K562 (cell line): ENCODE data around the gene LRP10. TPM values are rescaled to one million over a fixed set of nuclear protein-coding genes. Genes with fewer than 3 reads are reported as not detected.

ENCODE experiments used
- ARID1B ChIP-seq: fragments of 450-650 bp; IDR thresholded peaks from 2 replicates; pipeline ENCODE4 v1.6.1; 2016; ENCODE audit warnings: antibody characterized with exemption, mild to moderate bottlenecking, inconsistent platforms
- BMI1 ChIP-seq: fragments of 150-350 bp; IDR thresholded peaks from 2 replicates; pipeline ENCODE4 v1.6.1; 2014; ENCODE audit warnings: low read length
- ETV1 ChIP-seq: fragments of 450-650 bp; conservative IDR thresholded peaks from 2 replicates; pipeline ENCODE4 v1.6.1; 2016; ENCODE audit warnings: missing genetic modification characterization, control low read depth, low read depth, missing compliant biosample characterization
- FOXJ2 ChIP-seq: fragments of 200-800 bp; sonication (Bioruptor generic); IDR thresholded peaks from 2 replicates; pipeline ENCODE4 v1.6.1; 2016; ENCODE audit warnings: missing genetic modification characterization, missing compliant biosample characterization
- GATAD2A ChIP-seq: fragments of 450-650 bp; IDR thresholded peaks from 2 replicates; pipeline ENCODE4 v1.6.1; 2017
- HDGF ChIP-seq: fragments of 450-650 bp; IDR thresholded peaks from 2 replicates; pipeline ENCODE4 v1.6.1; 2016
- NEUROD1 ChIP-seq: fragments of 150-350 bp; IDR thresholded peaks from 2 replicates; pipeline ENCODE4 v1.6.1; 2014; ENCODE audit warnings: borderline replicate concordance, low read length, low read depth; ENCODE audit not compliant: partially characterized antibody
- NFRKB ChIP-seq: fragments of 450-650 bp; IDR thresholded peaks from 2 replicates; pipeline ENCODE4 v1.6.1; 2016; ENCODE audit warnings: low read depth
- PURB ChIP-seq: sonication (generic); formaldehyde crosslinking; IDR thresholded peaks from 2 replicates; pipeline ENCODE4 v1.9.0; 2021; ENCODE audit warnings: low read depth, mild to moderate bottlenecking, missing genetic modification reagents
- SMC3 ChIP-seq: conservative IDR thresholded peaks from 2 replicates; pipeline ENCODE4 v1.6.1; 2011; ENCODE audit warnings: low read depth, low read length, improper control_type of control experiment; ENCODE audit not compliant: insufficient read depth
- TAF1 ChIP-seq: IDR thresholded peaks from 2 replicates; pipeline ENCODE4 v1.6.1; 2011; ENCODE audit warnings: mild to moderate bottlenecking, low read length, moderate library complexity; ENCODE audit not compliant: insufficient read depth, control insufficient read depth, severe bottlenecking; ENCODE audit errors: extremely low read depth
- TRIM28 ChIP-seq: fragments of 450-650 bp; IDR thresholded peaks from 2 replicates; pipeline ENCODE4 v1.6.1; 2017
- ZNF324 ChIP-seq: fragments of 250-450 bp; sonication (Bioruptor Pico); IDR thresholded peaks from 2 replicates; pipeline ENCODE4 v1.4.0; 2020; ENCODE audit warnings: mild to moderate bottlenecking
- polyA plus RNA-seq, 8 experiments: library from polyadenylated mRNA; depleted of rRNA in 4 of 8; stranded (reverse) in 5 of 8; unstranded in 3 of 8; fragments of >200 nt; fragmentation: Nextera tagmentation in 2 of 8; fragmentation: Illumina TruSeq in 1 of 8; extraction: Ambion mirVana in 2 of 8; extraction: Trizol in 1 of 8; gene quantifications; 2 replicates each; pipeline versions ENCODE4 v1.2.1 to v1.2.3, GENCODE V29; 2011 to 2014; ENCODE audit warnings: inconsistent platforms in 1 of 8, missing spikeins in 1 of 8
- total RNA-seq, 7 experiments: library from RNA; depleted of rRNA in 6 of 7; stranded (reverse); fragments of >200 nt in 6 of 7; fragmentation: Illumina TruSeq in 2 of 7; extraction: Trizol in 2 of 7; gene quantifications; 2 replicates each; pipeline versions ENCODE4 v1.2.1 to v1.2.3, GENCODE V29; 2011 to 2021; ENCODE audit warnings: low replicate concordance in 1 of 7
- TF ChIP-seq, protein P1 (sequence below), 3 experiments: fragments of 200-800 bp in 1 of 3; fragments of 250-450 bp in 1 of 3; fragments of 450-650 bp in 1 of 3; sonication (Bioruptor Pico) in 1 of 3; sonication (Bioruptor generic) in 1 of 3; formaldehyde crosslinking in 1 of 3; IDR thresholded peaks; 2 replicates each; pipeline versions ENCODE4 v1.6.1 to v1.8.0; 2016 to 2022; ENCODE audit warnings: mild to moderate bottlenecking in 2 of 3, missing genetic modification characterization in 2 of 3, missing compliant biosample characterization in 1 of 3, moderate library complexity in 1 of 3
- TF ChIP-seq, protein P2 (sequence below): sonication (generic); formaldehyde crosslinking; IDR thresholded peaks from 2 replicates; pipeline ENCODE4 v1.8.0; 2022; ENCODE audit warnings: mild to moderate bottlenecking, missing genetic modification reagents
- TF ChIP-seq, protein P3 (sequence below): fragments of 450-650 bp; IDR thresholded peaks from one replicate; pipeline ENCODE4 v1.6.1; 2018; ENCODE audit warnings: mild to moderate bottlenecking, moderate library complexity; ENCODE audit not compliant: partially characterized antibody
- TF ChIP-seq, protein P4 (sequence below): fragments of 450-650 bp; formaldehyde crosslinking; IDR thresholded peaks from 2 replicates; pipeline ENCODE4 v1.4.0; 2020; ENCODE audit warnings: mild to moderate bottlenecking, moderate library complexity
- TF ChIP-seq, protein P5 (sequence below), 2 experiments: IDR thresholded peaks in 1 of 2; conservative IDR thresholded peaks in 1 of 2; 2 replicates each; pipeline ENCODE4 v1.6.1; 2016; ENCODE audit warnings: low read depth in 2 of 2, mild to moderate bottlenecking in 1 of 2, missing compliant biosample characterization in 1 of 2, missing genetic modification characterization in 1 of 2, moderate library complexity in 1 of 2
- TF ChIP-seq, protein P6 (sequence below): fragments of 250-450 bp; sonication (Bioruptor Pico); IDR thresholded peaks from 2 replicates; pipeline ENCODE4 v1.9.0; 2021; ENCODE audit warnings: mild to moderate bottlenecking

The LRP10 gene
- total and polyA plus RNA-seq, 9 of the 15 experiments (the other 6 are each of a cell fraction or from before 2014, with no cell fraction given) = 1.3 to 45.5 (median 10.9) TPM

DNA sequence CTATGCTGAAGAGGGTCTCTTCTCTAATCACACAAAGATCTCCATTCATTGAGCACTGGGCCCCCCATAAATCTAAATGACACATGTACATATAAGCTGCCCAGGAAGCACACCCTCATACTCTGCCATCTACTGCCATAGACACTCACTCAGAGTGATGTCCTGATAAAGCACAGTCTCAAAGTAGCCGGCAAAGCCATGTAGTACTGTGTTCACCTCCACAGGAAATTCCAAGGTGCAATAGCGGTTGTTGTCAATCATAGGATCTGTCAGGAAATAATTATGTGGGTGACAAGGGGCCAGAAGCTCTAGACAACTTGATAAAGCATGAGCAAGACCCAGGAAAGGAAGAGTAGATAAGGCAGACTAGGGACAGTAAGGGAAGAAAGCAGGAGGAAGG is 50.8 kb downstream of the LRP10 start (continued):
- TF ChIP-seq, protein P1, sequence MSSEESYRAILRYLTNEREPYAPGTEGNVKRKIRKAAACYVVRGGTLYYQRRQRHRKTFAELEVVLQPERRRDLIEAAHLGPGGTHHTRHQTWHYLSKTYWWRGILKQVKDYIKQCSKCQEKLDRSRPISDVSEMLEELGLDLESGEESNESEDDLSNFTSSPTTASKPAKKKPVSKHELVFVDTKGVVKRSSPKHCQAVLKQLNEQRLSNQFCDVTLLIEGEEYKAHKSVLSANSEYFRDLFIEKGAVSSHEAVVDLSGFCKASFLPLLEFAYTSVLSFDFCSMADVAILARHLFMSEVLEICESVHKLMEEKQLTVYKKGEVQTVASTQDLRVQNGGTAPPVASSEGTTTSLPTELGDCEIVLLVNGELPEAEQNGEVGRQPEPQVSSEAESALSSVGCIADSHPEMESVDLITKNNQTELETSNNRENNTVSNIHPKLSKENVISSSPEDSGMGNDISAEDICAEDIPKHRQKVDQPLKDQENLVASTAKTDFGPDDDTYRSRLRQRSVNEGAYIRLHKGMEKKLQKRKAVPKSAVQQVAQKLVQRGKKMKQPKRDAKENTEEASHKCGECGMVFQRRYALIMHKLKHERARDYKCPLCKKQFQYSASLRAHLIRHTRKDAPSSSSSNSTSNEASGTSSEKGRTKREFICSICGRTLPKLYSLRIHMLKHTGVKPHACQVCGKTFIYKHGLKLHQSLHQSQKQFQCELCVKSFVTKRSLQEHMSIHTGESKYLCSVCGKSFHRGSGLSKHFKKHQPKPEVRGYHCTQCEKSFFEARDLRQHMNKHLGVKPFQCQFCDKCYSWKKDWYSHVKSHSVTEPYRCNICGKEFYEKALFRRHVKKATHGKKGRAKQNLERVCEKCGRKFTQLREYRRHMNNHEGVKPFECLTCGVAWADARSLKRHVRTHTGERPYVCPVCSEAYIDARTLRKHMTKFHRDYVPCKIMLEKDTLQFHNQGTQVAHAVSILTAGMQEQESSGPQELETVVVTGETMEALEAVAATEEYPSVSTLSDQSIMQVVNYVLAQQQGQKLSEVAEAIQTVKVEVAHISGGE (CRISPR knock-in tag; IDR thresholded peaks at IDR 0.05) = peak in 1 of 3 experiments; percentile 23; a peak in 1 of 6 replicates
- TF ChIP-seq TRIM28 (no peak), TAF1 (no peak), SMC3 (no peak), ARID1B (0 out of 2 replicates have a peak, but pooled peaks have one; percentile 9), HDGF (no peak), GATAD2A (no peak), FOXJ2 (tag) (no peak), PURB (no peak), BMI1 (no peak), ETV1 (tag) (peak; percentile 19; the same call in 1 of the 2 replicates), NFRKB (no peak), NEUROD1 (no peak), ZNF324 (CRISPR knock-in tag) (no peak)
- TF ChIP-seq, protein P2, sequence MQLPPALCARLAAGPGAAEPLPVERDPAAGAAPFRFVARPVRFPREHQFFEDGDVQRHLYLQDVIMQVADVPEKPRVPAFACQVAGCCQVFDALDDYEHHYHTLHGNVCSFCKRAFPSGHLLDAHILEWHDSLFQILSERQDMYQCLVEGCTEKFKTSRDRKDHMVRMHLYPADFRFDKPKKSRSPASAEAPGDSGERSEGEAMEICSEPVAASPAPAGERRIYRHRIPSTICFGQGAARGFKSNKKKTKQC (CRISPR knock-in tag) = no peak
- TF ChIP-seq, protein P3, sequence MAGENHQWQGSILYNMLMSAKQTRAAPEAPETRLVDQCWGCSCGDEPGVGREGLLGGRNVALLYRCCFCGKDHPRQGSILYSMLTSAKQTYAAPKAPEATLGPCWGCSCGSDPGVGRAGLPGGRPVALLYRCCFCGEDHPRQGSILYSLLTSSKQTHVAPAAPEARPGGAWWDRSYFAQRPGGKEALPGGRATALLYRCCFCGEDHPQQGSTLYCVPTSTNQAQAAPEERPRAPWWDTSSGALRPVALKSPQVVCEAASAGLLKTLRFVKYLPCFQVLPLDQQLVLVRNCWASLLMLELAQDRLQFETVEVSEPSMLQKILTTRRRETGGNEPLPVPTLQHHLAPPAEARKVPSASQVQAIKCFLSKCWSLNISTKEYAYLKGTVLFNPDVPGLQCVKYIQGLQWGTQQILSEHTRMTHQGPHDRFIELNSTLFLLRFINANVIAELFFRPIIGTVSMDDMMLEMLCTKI = no peak
- TF ChIP-seq, protein P4, sequence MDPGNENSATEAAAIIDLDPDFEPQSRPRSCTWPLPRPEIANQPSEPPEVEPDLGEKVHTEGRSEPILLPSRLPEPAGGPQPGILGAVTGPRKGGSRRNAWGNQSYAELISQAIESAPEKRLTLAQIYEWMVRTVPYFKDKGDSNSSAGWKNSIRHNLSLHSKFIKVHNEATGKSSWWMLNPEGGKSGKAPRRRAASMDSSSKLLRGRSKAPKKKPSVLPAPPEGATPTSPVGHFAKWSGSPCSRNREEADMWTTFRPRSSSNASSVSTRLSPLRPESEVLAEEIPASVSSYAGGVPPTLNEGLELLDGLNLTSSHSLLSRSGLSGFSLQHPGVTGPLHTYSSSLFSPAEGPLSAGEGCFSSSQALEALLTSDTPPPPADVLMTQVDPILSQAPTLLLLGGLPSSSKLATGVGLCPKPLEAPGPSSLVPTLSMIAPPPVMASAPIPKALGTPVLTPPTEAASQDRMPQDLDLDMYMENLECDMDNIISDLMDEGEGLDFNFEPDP (CRISPR knock-in tag) = no peak
- TF ChIP-seq, protein P5, sequence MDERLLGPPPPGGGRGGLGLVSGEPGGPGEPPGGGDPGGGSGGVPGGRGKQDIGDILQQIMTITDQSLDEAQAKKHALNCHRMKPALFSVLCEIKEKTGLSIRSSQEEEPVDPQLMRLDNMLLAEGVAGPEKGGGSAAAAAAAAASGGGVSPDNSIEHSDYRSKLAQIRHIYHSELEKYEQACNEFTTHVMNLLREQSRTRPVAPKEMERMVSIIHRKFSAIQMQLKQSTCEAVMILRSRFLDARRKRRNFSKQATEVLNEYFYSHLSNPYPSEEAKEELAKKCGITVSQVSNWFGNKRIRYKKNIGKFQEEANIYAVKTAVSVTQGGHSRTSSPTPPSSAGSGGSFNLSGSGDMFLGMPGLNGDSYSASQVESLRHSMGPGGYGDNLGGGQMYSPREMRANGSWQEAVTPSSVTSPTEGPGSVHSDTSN (CRISPR knock-in tag; IDR thresholded peaks at IDR 0.05; ENCODE audit: low read depth) = no peak
- TF ChIP-seq, protein P5 (tag; conservative IDR thresholded peaks at IDR 0.05; ENCODE audit: low read depth) = peak; percentile 51
- TF ChIP-seq, protein P6, sequence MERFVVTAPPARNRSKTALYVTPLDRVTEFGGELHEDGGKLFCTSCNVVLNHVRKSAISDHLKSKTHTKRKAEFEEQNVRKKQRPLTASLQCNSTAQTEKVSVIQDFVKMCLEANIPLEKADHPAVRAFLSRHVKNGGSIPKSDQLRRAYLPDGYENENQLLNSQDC (CRISPR knock-in tag) = no peak
